BJ (cell line): ENCODE data around the gene VTI1A. TPM values are rescaled to one million over a fixed set of nuclear protein-coding genes. Genes with fewer than 3 reads are reported as not detected.

Experiments used
- CTCF ChIA-PET: fragments of 350-600 bp; formaldehyde crosslinking; extraction: SDS; loops from one replicate; lab custom pipeline; 2021; ENCODE audit warnings: antibody characterized with exemption, inconsistent platforms; lab: Yijun Ruan, JAX
- POLR2A ChIA-PET: fragments of 300-600 bp; sonication (Branson Sonifier 250); formaldehyde crosslinking; extraction: SDS; loops from one replicate; lab custom pipeline; 2021; ENCODE audit warnings: antibody characterized with exemption; lab: Charles Lee
- DNase-seq: peaks from one replicate; pipeline ENCODE4 v3.0.0-alpha.2; 2011; ENCODE audit warnings: low read depth
- H3K27me3 ChIP-seq: 2 replicates; pipeline ENCODE4 v1.6.0; 2011; ENCODE audit warnings: low read length; ENCODE audit not compliant: control insufficient read depth, insufficient read depth
- H3K36me3 ChIP-seq: 2 replicates; pipeline ENCODE4 v1.5.1; 2011; ENCODE audit warnings: low read length; ENCODE audit not compliant: control insufficient read depth, insufficient read depth
- H3K4me3 ChIP-seq: 2 replicates; pipeline ENCODE4 v1.5.1; 2011; ENCODE audit warnings: low read depth, mild to moderate bottlenecking, control low read depth, low read length
- polyA plus RNA-seq: library from polyadenylated mRNA; depleted of rRNA; stranded (reverse); fragments of >200 nt; gene quantifications from 2 replicates; pipeline ENCODE4 v1.2.3, GENCODE V29; 2011
- TF ChIP-seq, protein P1 (sequence below): IDR thresholded peaks from 2 replicates; pipeline ENCODE4 v1.5.1; 2011; ENCODE audit warnings: low read depth, mild to moderate bottlenecking, control low read depth, inconsistent platforms, low read length, moderate library complexity; ENCODE audit not compliant: insufficient read depth

VTI1A gene
- polyA plus RNA-seq, 1 experiment, result 13.4 TPM

DNA sequence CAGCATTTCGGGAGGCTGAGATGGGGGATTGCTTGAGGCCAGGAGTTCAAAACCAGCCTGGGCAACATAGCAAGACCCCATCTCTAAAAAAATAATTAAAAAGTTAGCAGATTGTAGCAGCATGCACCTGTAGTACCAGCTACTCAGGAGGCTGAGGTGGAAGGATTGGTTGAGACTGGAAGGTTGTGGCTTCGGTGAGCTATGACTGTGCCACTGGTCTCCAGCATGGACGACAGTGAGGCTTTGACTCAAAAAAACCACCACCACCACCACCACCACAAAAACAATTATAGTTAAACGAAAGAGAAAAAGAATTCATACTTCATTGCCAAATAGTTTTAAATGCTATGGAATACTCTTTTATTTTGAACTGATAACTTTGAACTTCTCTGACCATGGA lies 63.4 kb downstream of the VTI1A start:
- ChIA-PET POLR2A (no interaction called here), CTCF (interaction anchor here (1.1 kb wide), 1 partner anchor 10 kb away, joined by 3 read pairs; no protein-coding TSS in a partner anchor)
- TF ChIP-seq, protein P1, sequence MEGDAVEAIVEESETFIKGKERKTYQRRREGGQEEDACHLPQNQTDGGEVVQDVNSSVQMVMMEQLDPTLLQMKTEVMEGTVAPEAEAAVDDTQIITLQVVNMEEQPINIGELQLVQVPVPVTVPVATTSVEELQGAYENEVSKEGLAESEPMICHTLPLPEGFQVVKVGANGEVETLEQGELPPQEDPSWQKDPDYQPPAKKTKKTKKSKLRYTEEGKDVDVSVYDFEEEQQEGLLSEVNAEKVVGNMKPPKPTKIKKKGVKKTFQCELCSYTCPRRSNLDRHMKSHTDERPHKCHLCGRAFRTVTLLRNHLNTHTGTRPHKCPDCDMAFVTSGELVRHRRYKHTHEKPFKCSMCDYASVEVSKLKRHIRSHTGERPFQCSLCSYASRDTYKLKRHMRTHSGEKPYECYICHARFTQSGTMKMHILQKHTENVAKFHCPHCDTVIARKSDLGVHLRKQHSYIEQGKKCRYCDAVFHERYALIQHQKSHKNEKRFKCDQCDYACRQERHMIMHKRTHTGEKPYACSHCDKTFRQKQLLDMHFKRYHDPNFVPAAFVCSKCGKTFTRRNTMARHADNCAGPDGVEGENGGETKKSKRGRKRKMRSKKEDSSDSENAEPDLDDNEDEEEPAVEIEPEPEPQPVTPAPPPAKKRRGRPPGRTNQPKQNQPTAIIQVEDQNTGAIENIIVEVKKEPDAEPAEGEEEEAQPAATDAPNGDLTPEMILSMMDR, result no peak
- Histone ChIP-seq H3K36me3 (no peaks in the 10 kb centered on the region), H3K27me3 (no peaks in the 10 kb centered on the region), H3K4me3 (no peak overlapping the region)
- DNase-seq, result no peak

DNA sequence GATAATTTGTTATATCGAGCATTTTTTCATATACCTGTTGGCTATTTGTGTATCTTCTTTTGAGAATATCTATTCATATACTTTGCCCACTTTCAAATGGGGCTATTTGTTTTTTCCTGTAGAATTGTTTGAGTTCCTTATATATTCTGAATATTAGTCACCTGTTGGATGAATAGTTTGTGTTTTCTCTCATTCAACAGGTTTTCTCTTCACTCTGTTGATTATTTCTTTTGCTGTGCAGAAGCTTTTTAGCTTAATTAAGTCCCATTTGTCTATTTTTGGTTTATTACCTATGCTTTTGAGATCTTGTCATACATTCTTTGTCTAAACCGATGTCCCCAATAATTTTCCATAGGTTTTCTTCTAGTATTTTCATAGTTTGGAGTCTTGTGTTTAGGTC lies 65.3 kb downstream of the VTI1A start:
- CTCF ChIA-PET, result no interaction called here
- POLR2A ChIA-PET, result no interaction called here
- Histone ChIP-seq H3K36me3 (no peaks in the 10 kb centered on the region), H3K27me3 (no peaks in the 10 kb centered on the region), H3K4me3 (no peak overlapping the region)
- no peak for DNase-seq
- TF ChIP-seq, protein P1, result no peak

DNA sequence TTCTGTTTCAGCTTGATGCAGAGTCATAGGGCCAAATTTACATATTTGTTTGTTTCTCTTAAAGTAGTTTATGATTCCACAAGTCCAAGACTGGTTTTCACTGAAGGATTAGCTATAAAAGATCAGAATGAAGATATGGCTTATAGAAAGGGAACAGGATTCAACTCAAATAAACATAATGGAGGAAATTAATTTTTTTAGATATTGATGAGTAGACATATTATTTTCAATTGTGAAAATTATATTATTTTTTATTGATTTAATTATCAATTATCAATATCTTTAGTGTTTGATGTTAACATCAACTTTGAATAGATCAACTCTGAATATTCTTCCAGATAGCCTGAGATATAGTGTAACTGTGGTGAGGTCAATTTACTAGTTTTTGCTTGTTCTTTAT lies 68.1 kb downstream of the VTI1A start:
- no peaks in the 10 kb centered on the region for H3K27me3 ChIP-seq
- POLR2A ChIA-PET, result no interaction called here
- no peak overlapping the region for H3K4me3 ChIP-seq
- H3K36me3 ChIP-seq, result no peaks in the 10 kb centered on the region
- TF ChIP-seq, protein P1, result no peak
- no peak for DNase-seq
- CTCF ChIA-PET, result interaction anchor here (1.0 kb wide), 1 partner anchor 43 kb away, joined by 3 read pairs; no protein-coding TSS in a partner anchor

DNA sequence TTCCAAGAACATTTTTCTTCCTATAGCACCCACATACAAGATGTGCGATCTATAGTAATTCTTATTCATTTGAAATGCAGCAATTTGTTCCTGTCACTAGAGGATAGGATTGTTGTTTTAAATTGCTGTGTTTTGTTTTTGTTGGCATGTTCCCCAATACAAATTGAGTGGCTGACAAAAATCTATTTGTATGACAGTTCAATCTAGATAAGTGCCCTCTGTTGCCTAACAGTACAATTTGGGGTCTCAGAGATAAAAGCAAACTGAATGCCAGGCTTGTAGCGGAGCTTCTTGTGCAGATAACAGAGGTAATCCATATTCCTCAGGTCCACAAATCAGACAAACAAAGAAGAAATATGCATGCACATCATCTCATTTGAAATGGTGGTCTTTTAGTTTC lies 68.8 kb downstream of the VTI1A start:
- no peak for DNase-seq
- ChIA-PET POLR2A (no interaction called here), CTCF (no interaction called here)
- TF ChIP-seq, protein P1, result no peak
- H3K27me3 ChIP-seq, result no peaks in the 10 kb centered on the region
- no peak overlapping the region for H3K4me3 ChIP-seq
- no peaks in the 10 kb centered on the region for H3K36me3 ChIP-seq

DNA sequence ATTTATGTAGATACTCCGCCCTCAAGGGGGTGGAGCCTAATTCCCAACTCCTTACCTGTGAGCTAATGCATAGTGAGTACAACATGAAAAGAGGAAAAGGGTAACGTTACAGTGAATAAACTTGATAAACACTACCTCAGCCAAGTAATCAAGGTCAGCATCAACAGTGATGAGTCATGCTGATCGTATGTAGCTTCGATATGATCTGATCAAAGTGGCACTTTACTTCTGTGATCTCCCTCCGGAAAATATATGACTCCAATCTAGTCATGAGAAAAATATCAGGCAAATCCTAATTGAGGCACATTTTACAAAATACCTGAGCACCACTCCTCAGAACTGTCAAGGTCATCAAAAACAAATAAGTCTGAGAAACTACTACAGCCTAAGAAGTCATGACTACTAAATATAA lies 70.4 kb downstream of the VTI1A start:
- no peak for DNase-seq
- ChIA-PET CTCF (no interaction called here), POLR2A (interaction anchor here (0.5 kb wide), 1 partner anchor 18 kb away, joined by 4 read pairs; no protein-coding TSS in a partner anchor)
- Histone ChIP-seq H3K27me3 (no peaks in the 10 kb centered on the region), H3K4me3 (no peak overlapping the region), H3K36me3 (no peaks in the 10 kb centered on the region)
- TF ChIP-seq, protein P1, result no peak
